ENCODE results near the gene CD63.

CD63 gene

DNA sequence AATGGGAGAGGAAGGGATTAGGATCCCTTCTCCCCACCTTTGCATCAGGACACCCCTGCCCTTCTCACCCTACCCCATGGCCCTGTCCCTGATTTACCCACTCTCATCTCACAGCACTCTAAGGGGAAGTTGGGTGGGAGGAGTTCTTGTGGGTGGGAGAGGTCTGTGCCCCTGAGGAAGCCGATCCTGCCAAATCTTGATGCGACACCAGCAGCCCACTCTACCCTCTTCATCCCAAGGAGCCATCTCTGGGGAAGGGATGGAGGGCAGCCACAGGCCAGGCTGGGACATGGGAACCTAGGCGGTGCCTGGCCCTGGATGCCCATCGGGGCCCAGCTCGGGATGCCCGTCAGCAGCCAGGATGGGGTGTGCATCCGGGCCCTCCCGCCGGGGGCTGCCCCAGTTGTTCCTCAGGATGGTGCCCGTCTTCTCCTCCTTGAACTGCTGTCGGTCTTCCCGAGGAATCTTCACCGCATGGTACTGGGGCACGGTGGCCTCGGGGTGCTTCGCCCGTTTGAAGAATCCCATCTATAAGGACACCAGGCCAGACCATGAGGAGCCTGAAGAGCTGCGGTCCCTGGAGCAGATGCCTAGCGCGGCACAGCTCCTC, 43.9 kb downstream of the CD63 start:
- no peak for DNase-seq

DNA sequence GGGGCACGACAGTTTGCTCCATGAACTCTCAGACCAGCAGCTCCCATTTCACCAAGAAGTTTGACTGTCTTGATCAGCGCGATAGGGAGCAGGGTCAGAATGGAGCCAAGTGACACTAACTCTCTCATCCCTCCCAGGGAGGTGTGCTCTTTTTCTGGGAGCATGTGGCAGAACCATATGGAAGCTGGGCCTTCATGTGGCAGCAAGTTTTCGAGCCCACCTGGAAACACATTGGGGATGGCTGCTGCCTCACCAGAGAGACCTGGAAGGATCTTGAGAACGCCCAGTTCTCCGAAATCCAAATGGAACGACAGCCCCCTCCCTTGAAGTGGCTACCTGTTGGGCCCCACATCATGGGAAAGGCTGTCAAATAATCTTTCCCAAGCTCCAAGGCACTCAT, 45.1 kb downstream of the CD63 start:
- no peak for DNase-seq

DNA sequence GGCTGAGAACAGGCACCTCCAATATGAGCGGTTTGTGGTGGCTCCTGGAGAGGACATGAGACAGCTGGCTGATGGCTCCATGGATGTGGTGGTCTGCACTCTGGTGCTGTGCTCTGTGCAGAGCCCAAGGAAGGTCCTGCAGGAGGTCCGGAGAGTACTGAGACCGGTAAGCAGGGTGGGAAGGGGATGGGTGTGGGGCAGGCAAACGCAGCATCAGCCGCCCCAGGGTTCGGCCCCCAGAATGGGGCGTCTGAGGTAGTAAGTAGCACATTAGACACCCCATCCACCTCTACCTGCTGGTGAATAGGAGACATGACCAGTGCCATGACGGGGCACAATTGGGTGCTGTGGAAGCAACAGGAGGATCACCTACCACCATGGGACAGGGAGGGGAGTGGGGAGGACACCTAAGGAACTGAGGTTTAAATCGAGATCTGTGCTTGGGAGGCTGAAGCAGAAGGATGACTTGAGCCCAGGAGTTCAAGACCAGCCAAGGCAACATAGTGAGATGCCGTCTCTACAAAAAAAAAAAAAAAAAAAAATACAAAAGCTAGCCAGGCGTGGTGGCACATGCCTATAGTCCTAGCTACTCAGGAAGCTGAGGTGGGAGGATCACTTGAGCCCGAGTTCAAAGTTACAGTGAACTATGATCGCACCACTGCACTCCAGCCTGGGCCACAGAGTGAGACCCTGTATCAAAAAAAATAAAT, 46.6 kb downstream of the CD63 start:
- no peak for DNase-seq

DNA sequence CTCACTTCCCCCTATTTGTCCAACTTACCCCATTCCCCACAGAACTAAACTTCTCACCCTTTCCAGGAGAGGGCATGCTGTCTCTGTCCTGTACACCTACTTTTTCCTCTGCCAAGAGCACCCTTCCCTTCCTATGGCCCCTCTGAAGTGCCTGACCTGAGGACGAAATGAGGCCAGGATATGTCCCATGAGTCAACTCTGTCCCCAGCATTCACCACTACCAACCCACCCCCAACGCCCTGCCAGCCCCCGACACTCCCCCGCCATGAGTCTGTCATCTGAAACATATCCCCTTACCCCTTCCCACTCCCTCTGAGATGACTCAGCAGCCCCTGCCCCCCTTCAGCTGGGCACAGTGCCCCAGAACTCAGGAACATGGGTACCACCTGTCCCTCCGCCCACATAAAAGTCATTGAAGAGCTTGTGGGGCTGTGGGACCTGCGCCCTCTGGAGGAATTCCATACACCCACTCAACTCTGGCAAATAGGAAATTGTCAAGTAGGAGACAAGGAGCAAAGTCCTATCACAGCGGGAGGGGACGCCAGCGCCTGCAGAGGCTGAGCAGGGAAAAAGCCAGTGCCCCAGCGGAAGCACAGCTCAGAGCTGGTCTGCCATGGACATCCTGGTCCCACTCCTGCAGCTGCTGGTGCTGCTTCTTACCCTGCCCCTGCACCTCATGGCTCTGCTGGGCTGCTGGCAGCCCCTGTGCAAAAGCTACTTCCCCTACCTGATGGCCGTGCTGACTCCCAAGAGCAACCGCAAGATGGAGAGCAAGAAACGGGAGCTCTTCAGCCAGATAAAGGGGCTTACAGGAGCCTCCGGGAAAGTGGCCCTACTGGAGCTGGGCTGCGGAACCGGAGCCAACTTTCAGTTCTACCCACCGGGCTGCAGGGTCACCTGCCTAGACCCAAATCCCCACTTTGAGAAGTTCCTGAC, 47.4 kb downstream of the CD63 start:
- peak; percentile 41 for DNase-seq

- no peak for DNase-seq
These were observed 49.1 kb downstream of the CD63 start for GRCh38 chr12:55679691-55680090.

DNA sequence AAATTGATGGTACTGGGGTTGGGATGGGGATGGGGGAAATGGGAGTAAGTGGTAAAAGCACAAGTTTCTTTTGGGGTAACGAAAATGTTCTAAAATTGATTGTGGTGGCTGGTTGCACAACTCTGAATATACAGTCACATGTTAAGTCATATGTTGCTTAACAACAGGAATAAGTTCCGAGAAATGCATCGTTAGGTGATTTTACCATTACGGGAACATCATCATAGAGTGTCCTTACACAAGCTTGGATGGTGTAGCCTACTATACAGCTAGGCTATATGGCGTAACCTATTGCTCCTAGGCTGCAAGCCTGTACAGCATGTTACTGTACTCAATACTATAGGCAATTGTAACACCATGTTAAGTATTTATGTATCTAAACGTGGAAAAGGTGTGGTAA, 52.1 kb downstream of the CD63 start:
- DNase-seq: peak; percentile 90

GRCh38 chr12:55675666-55676065, 53.1 kb downstream of the CD63 start:
- peak; percentile 79 for DNase-seq

Measured in suppressor macrophage treated with lipopolysaccharide for 4 hours (primary cell).